ENCODE measurements around the gene KIAA1958.

- TF ChIP-seq CTCF (IDR thresholded peaks at IDR 0.05), result no peak
- no peak for TF ChIP-seq POLR2A (IDR thresholded peaks at IDR 0.05)
Observed at GRCh38 chr9:112664531-112664930, 177.9 kb downstream of the KIAA1958 start.
